Stimulated activated CD4-positive, alpha-beta T cell treated with anti-CD3 and anti-CD28 coated beads, TNF-alpha, amount 100 ng/mL, for 4 hours (primary cell): ENCODE measurements around the gene LRRC19.

Source experiments
- DNase-seq, 3 experiments: peaks; one replicate each; pipeline ENCODE4 v3.0.0-alpha.2; 2020; ENCODE audit warnings: low read depth in 3 of 3

LRRC19 gene

GRCh38 chr9:26955921-26956859, 49.3 kb downstream of the LRRC19 start, which contains the start of gene IFT74:
IFT74 (plus strand) TSS chr9:26956412; CDS start chr9:26961968, 5,556 bp downstream.
- peak; percentile 67 to 86 (median 82) for DNase-seq

DNA sequence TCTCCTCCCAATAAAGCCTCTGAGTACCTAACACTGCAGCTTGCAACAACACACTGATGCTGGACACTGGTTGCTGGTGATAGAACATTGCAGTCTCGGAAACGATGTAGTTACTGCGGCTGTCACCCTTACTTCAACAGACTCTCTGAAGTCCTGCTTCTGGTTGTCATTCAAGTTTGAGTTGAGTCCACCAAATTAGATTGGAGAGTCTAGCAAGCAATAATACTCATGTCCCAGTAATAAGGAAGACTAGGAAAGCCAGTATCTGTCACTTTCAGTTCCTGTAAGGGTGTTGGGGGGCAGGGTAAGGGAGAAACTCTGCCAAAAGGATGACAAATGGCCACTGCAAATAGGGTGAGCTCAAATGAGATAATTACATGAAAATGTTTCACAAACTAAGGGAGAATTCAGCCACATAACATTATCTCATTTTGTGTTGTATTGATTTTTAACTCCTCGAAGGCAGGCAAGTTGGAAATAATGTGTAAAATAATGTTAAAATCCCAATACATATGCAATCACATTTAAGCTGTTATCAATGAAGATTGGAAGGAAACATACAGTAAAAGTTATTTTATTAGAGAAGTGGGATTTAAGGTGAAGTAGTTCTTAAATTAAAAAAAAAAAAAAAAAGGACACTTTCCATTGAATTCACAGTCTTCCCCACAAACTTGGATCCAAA, 50.1 kb downstream of the LRRC19 start:
- DNase-seq: no peak

GRCh38 chr9:26954050-26954508, 51.4 kb downstream of the LRRC19 start:
- DNase-seq: no peak

DNA sequence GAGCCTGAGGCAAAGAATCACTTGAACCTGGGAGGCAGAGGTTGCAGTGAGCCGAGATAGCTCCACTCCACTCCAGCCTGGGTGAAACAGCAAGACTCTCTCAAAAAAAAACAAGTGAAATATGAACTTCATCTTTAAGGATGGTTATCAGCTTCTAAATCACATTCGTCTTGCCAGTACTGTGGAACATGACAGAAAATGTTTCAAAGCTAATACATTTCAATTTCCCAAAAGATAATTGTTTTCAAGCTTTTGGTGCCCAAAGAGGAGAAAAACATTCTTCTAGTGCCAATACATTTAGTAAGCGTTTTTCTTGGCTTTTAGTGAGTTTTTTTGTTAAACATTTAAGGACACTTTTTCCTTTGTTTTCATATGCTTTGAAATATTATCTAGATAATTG, 53.7 kb downstream of the LRRC19 start:
- no peak for DNase-seq

GRCh38 chr9:26950521-26950920, 55.0 kb downstream of the LRRC19 start:
- no peak for DNase-seq

DNA sequence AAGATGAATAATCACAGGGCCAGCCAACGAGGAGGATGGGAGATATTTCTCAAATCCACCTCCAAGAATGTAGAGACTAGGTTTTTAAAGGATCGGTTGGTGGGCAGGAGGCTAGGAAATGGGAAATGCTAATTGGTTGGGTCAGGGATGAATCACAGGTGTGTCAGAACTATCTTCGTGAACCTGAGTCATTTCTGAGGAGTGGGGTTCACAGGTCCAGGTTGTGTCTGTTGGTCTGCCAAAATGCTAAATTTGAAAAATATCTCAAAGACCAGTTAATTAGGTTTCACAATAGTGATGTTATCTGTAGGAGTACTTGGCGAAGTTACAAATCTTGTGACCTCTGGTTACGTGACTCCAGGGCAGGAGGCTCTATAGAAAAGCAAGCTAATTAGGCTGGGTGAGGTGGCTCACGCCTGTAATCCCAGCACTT, 55.8 kb downstream of the LRRC19 start:
- no peak for DNase-seq

GRCh38 chr9:26947736-26948135, 57.7 kb downstream of the LRRC19 start:
- peak in 1 of 3 experiments; percentile 12 for DNase-seq

DNA sequence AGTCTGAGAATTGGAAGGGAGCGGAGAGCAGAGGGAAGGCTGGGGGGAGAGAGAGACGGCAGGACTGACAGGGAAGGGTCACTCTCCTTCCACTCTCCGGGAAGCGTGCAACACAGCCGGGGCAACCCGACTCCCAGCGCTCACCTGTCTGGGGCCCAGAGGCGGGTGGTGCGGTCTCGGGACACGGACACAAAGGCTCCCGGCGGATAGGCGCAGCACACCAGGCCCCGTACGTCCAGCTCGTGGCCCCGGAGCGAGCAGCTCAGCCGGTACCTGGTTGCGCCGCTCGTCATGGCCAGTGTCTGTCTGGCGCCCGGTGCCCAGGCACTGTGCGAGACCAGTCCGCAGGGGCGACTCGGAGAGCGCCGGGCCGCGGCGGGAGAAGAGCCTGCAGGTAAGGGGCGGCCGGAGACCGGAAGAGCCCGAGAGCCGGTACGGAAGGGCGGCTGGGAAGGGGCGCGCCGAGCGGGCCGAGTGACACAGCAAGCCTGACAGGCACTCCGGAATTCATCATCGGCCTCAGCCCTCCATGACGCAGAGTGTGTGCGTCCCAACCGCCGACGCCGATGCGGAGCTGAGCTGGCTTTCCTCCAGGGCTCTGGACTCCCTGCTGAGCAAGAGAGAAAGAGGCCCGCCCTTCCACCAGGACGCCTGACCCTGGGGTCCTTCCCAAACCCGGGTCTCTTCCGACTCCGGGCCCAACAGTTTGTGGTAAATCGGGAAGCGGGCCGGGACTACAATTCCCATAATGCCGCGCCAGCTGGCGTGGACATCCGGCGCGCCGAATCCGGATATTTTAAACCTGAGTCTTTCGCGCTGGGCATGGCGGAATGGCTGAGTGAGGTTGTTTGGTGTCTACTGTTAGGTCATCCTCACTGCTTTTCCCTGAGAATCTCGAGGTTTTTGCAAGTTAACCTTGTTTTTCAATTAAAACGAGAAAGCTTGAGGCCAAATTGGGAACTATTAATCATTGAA, 58.4 kb downstream of the LRRC19 start, which contains the start of gene PLAA:
Gene PLAA (minus strand): TSS at position 490 of the 975 bp plus-strand sequence. CDS start 197 bp downstream, at position 293.
- peak; percentile 63 to 75 (median 71) for DNase-seq

- DNase-seq: no peak
Observed at GRCh38 chr9:26945591-26945990, 59.9 kb downstream of the LRRC19 start.
